Sigmoid colon (tissue), 7 donors: ENCODE data around the gene LINGO4. TPM values are rescaled to one million over a fixed set of nuclear protein-coding genes. Genes with fewer than 3 reads are reported as not detected.
A peak's percentile ranks its signal among the peaks of the same experiment; 100 is the strongest.

Experiments
- DNase-seq: peaks from one replicate; pipeline ENCODE4 v3.0.0-alpha.2; 2019
- H3K27ac ChIP-seq, 4 donors: fragments of 200-600 bp; sonication (generic); one replicate each; pipeline ENCODE4 v1.5.1; 2016 to 2019; ENCODE audit warnings: mild to moderate bottlenecking in 1 of 4
- H3K27me3 ChIP-seq, 3 donors: fragments of 200-600 bp; sonication (generic); one replicate each; pipeline ENCODE4 v1.5.1; 2019; ENCODE audit warnings: mild to moderate bottlenecking in 1 of 3
- H3K36me3 ChIP-seq, 4 donors: fragments of 200-600 bp; sonication (generic); one replicate each; pipeline ENCODE4 v1.5.1; 2016 to 2019
- H3K4me1 ChIP-seq, 4 donors: fragments of 200-600 bp; sonication (generic); one replicate each; pipeline ENCODE4 v1.5.1; 2017 to 2019
- H3K4me3 ChIP-seq, 4 donors: fragments of 200-600 bp; sonication (generic); one replicate each; pipeline ENCODE4 v1.5.1; 2017 to 2019; ENCODE audit warnings: mild to moderate bottlenecking in 2 of 4, moderate library complexity in 1 of 4
- H3K9me3 ChIP-seq, 4 donors: fragments of 200-600 bp in 3 of 4; sonication (generic) in 3 of 4; one replicate each; pipeline versions ENCODE4 v1.5.1 to v1.6.1; 2013 to 2019
- EP300 ChIP-seq, 4 donors: sonication (generic); formaldehyde crosslinking; IDR thresholded peaks; one replicate each; pipeline ENCODE4 v1.6.1; 2017; ENCODE audit warnings: antibody characterized with exemption in 4 of 4
- POLR2A ChIP-seq, 2 donors: fragments of 450-650 bp; IDR thresholded peaks; one replicate each; pipeline ENCODE4 v1.6.1; 2016; ENCODE audit warnings: antibody characterized with exemption in 2 of 2, mild to moderate bottlenecking in 2 of 2, moderate library complexity in 2 of 2
- POLR2AphosphoS5 ChIP-seq, 4 donors: sonication (generic); formaldehyde crosslinking; IDR thresholded peaks; one replicate each; pipeline ENCODE4 v1.6.1; 2017; ENCODE audit warnings: antibody characterized with exemption in 4 of 4
- WGBS, 2 donors: extraction: QIAGEN DNeasy Blood & Tissue Kit; methylation state at CpG; one replicate each; pipeline ENCODE4 v1.1.7; 2013; 5-methylcytosine and 5-hydroxymethylcytosine counted together
- intact Hi-C: fragments of 100-400 bp; cut with DNase I; formaldehyde crosslinking; loops from one replicate; pipeline ENCODE4 v1.15.1; 2023
- polyA plus RNA-seq, 3 donors: library from polyadenylated mRNA; stranded (reverse); fragments of 200-250 nt; gene quantifications; one replicate each; pipeline ENCODE4 v1.2.3, GENCODE V29; 2013
- total RNA-seq, 4 donors: library from RNA; depleted of rRNA; stranded (reverse); fragments of >200 nt; gene quantifications; one replicate each; pipeline ENCODE4 v1.1.0, GENCODE V29; 2016
- TF ChIP-seq, protein P1 (sequence below), 4 experiments: fragments of 450-650 bp in 3 of 4; fragments of 200-600 bp in 1 of 4; IDR thresholded peaks; one replicate each; pipeline ENCODE4 v1.5.1; 2016 to 2019; ENCODE audit warnings: antibody characterized with exemption in 4 of 4, mild to moderate bottlenecking in 3 of 4, moderate library complexity in 2 of 4
- donor health status: healthy with polysubstance abuse.
- donor health status: Bipolar disorder and iron deficiency.
- donor health status: healthy.

The LINGO4 gene, protein sequence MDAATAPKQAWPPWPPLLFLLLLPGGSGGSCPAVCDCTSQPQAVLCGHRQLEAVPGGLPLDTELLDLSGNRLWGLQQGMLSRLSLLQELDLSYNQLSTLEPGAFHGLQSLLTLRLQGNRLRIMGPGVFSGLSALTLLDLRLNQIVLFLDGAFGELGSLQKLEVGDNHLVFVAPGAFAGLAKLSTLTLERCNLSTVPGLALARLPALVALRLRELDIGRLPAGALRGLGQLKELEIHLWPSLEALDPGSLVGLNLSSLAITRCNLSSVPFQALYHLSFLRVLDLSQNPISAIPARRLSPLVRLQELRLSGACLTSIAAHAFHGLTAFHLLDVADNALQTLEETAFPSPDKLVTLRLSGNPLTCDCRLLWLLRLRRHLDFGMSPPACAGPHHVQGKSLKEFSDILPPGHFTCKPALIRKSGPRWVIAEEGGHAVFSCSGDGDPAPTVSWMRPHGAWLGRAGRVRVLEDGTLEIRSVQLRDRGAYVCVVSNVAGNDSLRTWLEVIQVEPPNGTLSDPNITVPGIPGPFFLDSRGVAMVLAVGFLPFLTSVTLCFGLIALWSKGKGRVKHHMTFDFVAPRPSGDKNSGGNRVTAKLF
- total RNA-seq (under 1 TPM in 1 of 4 donors, not detected in 3; 0.16 TPM), polyA plus RNA-seq (under 1 TPM in 1 of 3 donors, not detected in 2; 0.13 TPM)

DNA sequence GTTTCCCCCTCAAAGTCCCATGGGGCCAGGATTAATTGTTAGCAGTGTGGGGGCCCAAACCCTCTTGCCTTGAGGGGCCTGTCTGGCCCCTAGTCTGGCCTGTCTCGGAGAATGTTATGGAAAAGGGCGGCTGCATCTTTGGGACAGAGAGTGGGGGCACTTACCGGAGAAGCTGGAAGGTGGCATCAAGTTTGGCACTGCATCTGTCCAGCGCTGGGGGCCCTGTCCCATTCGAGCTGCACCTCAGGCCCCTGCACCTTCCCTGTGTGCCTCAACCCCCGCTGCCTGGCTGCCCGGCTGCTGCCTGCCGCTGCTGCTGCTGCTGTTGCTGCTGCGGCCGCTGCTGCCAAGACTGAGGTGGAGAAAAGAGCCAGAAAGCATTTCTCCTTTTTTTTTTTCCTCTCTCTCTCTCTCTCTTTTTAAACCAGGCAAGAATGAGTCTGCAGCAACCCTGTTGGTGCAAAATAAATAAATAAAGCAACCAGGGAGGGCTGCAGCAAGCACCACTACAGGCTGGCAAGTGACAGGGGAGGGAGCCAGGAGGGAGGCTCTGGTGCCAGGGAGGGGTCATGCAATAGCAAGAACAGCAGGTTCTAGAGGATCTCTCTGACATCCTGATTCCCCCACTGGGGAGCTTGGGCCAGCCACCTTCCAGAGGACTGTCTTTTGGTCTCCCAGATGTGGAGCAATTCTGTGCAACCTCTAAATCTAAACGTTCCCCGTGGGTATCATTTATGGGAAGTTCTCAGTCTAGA lies at the start of gene LINGO4:
LINGO4 (minus strand) TSS at position 354 of the 755 bp plus-strand sequence. CDS start 2,715 bp downstream, outside the sequence.
- Histone ChIP-seq H3K36me3 (no peaks in the 10 kb centered on the region), H3K4me1 (no peaks in the 10 kb centered on the region), H3K27me3 (peaks cover 0 to 43% (median 0%) of the 10 kb centered on the region in 3 donors), H3K4me3 (no peak within 1 kb of the TSS), H3K9me3 (no peaks in the 10 kb centered on the region), H3K27ac (no peak within 1 kb of the TSS)
- 60 to 70% methylated on average over 12 of the region's 12 CpGs for WGBS, 2 donors
- TF ChIP-seq POLR2AphosphoS5 (IDR thresholded peaks at IDR 0.05) (no peak), EP300 (IDR thresholded peaks at IDR 0.05) (no peak), POLR2A (IDR thresholded peaks at IDR 0.05) (no peak)
- TF ChIP-seq, protein P1, sequence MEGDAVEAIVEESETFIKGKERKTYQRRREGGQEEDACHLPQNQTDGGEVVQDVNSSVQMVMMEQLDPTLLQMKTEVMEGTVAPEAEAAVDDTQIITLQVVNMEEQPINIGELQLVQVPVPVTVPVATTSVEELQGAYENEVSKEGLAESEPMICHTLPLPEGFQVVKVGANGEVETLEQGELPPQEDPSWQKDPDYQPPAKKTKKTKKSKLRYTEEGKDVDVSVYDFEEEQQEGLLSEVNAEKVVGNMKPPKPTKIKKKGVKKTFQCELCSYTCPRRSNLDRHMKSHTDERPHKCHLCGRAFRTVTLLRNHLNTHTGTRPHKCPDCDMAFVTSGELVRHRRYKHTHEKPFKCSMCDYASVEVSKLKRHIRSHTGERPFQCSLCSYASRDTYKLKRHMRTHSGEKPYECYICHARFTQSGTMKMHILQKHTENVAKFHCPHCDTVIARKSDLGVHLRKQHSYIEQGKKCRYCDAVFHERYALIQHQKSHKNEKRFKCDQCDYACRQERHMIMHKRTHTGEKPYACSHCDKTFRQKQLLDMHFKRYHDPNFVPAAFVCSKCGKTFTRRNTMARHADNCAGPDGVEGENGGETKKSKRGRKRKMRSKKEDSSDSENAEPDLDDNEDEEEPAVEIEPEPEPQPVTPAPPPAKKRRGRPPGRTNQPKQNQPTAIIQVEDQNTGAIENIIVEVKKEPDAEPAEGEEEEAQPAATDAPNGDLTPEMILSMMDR (IDR thresholded peaks at IDR 0.05) = no peak
- DNase-seq = peak; percentile 22
- intact Hi-C loops = no loop called here

DNA sequence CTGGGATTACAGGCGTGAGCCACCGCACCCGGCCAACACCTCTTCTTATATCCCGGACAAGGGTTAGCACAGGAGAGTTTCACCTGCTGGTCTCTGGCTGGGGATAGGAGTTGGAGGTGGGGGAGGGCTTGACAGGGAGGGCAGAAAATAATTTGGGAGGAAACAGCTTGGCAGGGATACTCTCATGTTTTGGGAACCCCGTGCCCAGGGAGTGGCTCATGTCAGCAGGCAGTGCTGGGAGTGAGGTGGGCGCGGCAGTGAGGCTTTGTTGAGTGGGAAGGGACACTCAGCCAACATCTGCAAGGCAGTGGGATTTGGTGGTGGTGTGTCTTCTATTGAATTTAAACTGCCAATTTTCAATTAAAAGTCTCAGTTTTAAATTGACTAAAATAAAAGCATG lies 49.4 kb upstream of the LINGO4 start:
- no peak for DNase-seq
- 45 to 82% methylated on average over 7 of the region's 7 CpGs for WGBS, 2 donors
- TF ChIP-seq POLR2A (IDR thresholded peaks at IDR 0.05) = no peak
- TF ChIP-seq POLR2AphosphoS5 (IDR thresholded peaks at IDR 0.05) = no peak
- TF ChIP-seq EP300 (IDR thresholded peaks at IDR 0.05) = no peak
- TF ChIP-seq, protein P1 (IDR thresholded peaks at IDR 0.05) = no peak

DNA sequence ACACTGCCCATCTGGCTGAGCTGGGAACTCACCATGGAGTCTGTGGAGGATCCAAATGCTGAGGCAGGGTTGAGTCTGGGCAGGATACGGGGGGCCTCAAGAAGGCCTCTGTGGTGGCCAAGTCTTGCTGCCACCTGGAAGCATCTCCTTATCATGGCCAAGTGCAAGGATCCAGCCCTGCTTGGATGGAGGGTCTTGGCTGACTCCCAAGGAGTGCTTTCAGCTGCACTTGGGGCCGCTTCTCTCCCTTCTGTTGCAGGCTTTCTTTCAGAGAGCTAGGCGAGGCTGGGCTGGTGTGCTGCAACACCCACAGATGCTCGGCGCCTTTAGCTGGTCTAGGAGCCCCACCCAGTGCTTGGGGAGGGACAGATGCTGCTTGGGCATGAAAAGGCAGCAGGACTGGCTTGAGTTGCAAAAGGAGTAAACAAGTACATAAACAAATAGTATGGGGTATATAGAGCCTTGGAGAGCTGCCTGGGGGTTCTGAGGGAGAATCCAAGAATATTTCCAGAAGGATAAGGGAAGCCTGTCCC lies 48.3 kb upstream of the LINGO4 start, which contains the start of gene THEM5:
THEM5 (minus strand) TSS at position 302 of the 533 bp plus-strand sequence; CDS start at position 155, 147 bp downstream.
- Histone ChIP-seq H3K27me3 (peaks cover 0 to 16% (median 0%) of the 10 kb centered on the region in 3 donors), H3K36me3 (no peaks in the 10 kb centered on the region), H3K9me3 (no peaks in the 10 kb centered on the region), H3K4me1 (no peaks in the 10 kb centered on the region), H3K27ac (no peak within 1 kb of the TSS), H3K4me3 (no peak within 1 kb of the TSS)
- TF ChIP-seq POLR2AphosphoS5 (IDR thresholded peaks at IDR 0.05) (no peak), POLR2A (IDR thresholded peaks at IDR 0.05) (no peak), EP300 (IDR thresholded peaks at IDR 0.05) (no peak)
- TF ChIP-seq, protein P1 (IDR thresholded peaks at IDR 0.05) = no peak
- DNase-seq = no peak
- WGBS, 2 donors = 55 to 68% methylated on average over 5 of the region's 5 CpGs
- intact Hi-C loops = no loop called here

More for the DNA sequence above, 49.4 kb upstream of the LINGO4 start:
- H3K4me1 ChIP-seq = no peaks in the 10 kb centered on the region
- no peak overlapping the region for H3K27ac ChIP-seq
- no peaks in the 10 kb centered on the region for H3K9me3 ChIP-seq
- no peak overlapping the region for H3K4me3 ChIP-seq
- intact Hi-C loops = no loop called here
- no peaks in the 10 kb centered on the region for H3K36me3 ChIP-seq
- H3K27me3 ChIP-seq = peaks cover 0 to 6% (median 0%) of the 10 kb centered on the region in 3 donors

DNA sequence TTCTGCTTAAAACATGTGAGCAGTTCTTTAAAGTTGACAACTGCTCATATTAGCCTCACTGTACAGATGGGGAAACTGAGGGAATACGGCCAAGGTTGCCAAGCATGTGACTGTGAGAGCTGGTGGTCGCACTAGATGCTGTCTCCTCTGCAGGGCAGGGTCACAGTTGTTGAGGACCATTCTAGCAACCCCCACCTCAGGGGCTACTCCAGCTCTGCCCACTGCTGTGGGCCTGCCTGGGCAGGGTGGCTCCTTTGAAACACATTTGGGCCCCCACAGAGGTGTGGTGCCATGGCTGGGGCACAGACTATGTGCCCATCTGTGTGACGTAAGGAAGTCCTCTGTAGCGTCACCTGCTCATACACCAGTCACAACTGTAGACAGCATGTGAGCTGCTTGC lies 47.5 kb upstream of the LINGO4 start:
- DNase-seq = no peak
- H3K27me3 ChIP-seq = peaks cover 0 to 22% (median 3%) of the 10 kb centered on the region in 3 donors
- intact Hi-C loops = no loop called here
- TF ChIP-seq POLR2AphosphoS5 (IDR thresholded peaks at IDR 0.05) = no peak
- TF ChIP-seq POLR2A (IDR thresholded peaks at IDR 0.05) = no peak
- no peak for TF ChIP-seq EP300 (IDR thresholded peaks at IDR 0.05)
- TF ChIP-seq, protein P1 (IDR thresholded peaks at IDR 0.05) = no peak
- H3K4me1 ChIP-seq = no peaks in the 10 kb centered on the region
- H3K36me3 ChIP-seq = no peaks in the 10 kb centered on the region
- 95 to 97% methylated on average over 4 of the region's 4 CpGs for WGBS, 2 donors
- no peak overlapping the region for H3K4me3 ChIP-seq
- H3K9me3 ChIP-seq = no peaks in the 10 kb centered on the region
- no peak overlapping the region for H3K27ac ChIP-seq
